H1 (cell line): ENCODE measurements around the gene C7orf57. TPM values are rescaled to one million over a fixed set of nuclear protein-coding genes. Genes with fewer than 3 reads are reported as not detected.

Experiments
- ATF3 ChIP-seq: IDR thresholded peaks from 2 replicates; pipeline ENCODE4 v1.6.1; 2011; ENCODE audit warnings: low read depth, mild to moderate bottlenecking, low read length; ENCODE audit not compliant: insufficient read depth
- BACH1 ChIP-seq: IDR thresholded peaks from 2 replicates; pipeline ENCODE4 v1.6.1; 2012; ENCODE audit warnings: low read length, improper control_type of control experiment
- CREB1 ChIP-seq: IDR thresholded peaks from 2 replicates; pipeline ENCODE4 v1.6.1; 2012; ENCODE audit warnings: inconsistent platforms
- GABPA ChIP-seq: IDR thresholded peaks from 2 replicates; pipeline ENCODE4 v1.6.1; 2011; ENCODE audit warnings: mild to moderate bottlenecking, low read length, moderate library complexity, borderline replicate concordance; ENCODE audit not compliant: insufficient read depth
- GTF2F1 ChIP-seq: IDR thresholded peaks from 2 replicates; pipeline ENCODE4 v1.6.1; 2012; ENCODE audit warnings: low read depth, low read length, improper control_type of control experiment, borderline replicate concordance
- JUN ChIP-seq: IDR thresholded peaks from 2 replicates; pipeline ENCODE4 v1.6.1; 2011; ENCODE audit warnings: low read depth, mild to moderate bottlenecking, improper control_type of control experiment, low read length
- RAD21 ChIP-seq, 2 experiments: IDR thresholded peaks in 1 of 2; conservative IDR thresholded peaks in 1 of 2; 2 replicates each; pipeline ENCODE4 v1.6.1; 2011; ENCODE audit warnings: low read depth in 2 of 2, low read length in 2 of 2, improper control_type of control experiment in 1 of 2, inconsistent platforms in 1 of 2, mild to moderate bottlenecking in 1 of 2, moderate library complexity in 1 of 2
- RBBP5 ChIP-seq: IDR thresholded peaks from 2 replicates; pipeline ENCODE4 v1.7.1; 2012; ENCODE audit warnings: low read depth, mild to moderate bottlenecking, inconsistent platforms, low read length, moderate library complexity, borderline replicate concordance
- SAP30 ChIP-seq: fragments of 300-600 bp; sonication (generic); IDR thresholded peaks from 2 replicates; pipeline ENCODE4 v1.7.1; 2012; ENCODE audit warnings: low read length, moderate library complexity, mild to moderate bottlenecking, inconsistent platforms; ENCODE audit not compliant: insufficient read depth, insufficient replicate concordance
- SIRT6 ChIP-seq: IDR thresholded peaks from one replicate; pipeline ENCODE4 v1.7.1; 2012; ENCODE audit warnings: low read length, inconsistent platforms
- SUZ12 ChIP-seq: fragments of 200-600 bp; sonication (generic); IDR thresholded peaks from 2 replicates; pipeline ENCODE4 v1.6.1; 2012; ENCODE audit warnings: mild to moderate bottlenecking, inconsistent platforms, low read length, moderate library complexity, mixed read lengths
- TAF1 ChIP-seq: IDR thresholded peaks from 2 replicates; pipeline ENCODE4 v1.6.1; 2011; ENCODE audit warnings: mild to moderate bottlenecking, low read depth, low read length
- YY1 ChIP-seq: IDR thresholded peaks from 2 replicates; pipeline ENCODE4 v1.6.1; 2011; ENCODE audit warnings: low read depth, mild to moderate bottlenecking, low read length
- polyA plus RNA-seq, 7 experiments: library from polyadenylated mRNA; depleted of rRNA in 3 of 7; stranded (reverse) in 5 of 7; unstranded in 2 of 7; fragments of >200 nt in 5 of 7; fragments of 200-250 nt in 2 of 7; gene quantifications; 1 replicate in 5 of 7; 2 replicates in 1 of 7; 4 replicates in 1 of 7; pipeline versions ENCODE4 v1.2.1 to v1.2.3, GENCODE V29; 2011 to 2013; ENCODE audit warnings: missing spikeins in 2 of 7, mixed read lengths in 2 of 7
- total RNA-seq: library from RNA; stranded (reverse); fragmentation: NEBNext Ultra II Directional; extraction: Animal tissue kit (Norgen Biotek cat#: 25700); gene quantifications from 2 replicates; pipeline ENCODE4 v1.2.1, GENCODE V29; 2021
- TF ChIP-seq, protein P1 (sequence below): IDR thresholded peaks from 2 replicates; pipeline ENCODE4 v1.6.1; 2012; ENCODE audit warnings: inconsistent platforms

The C7orf57 gene
- total and polyA plus RNA-seq, 2 of the 8 experiments (the other 6 are each of a cell fraction or from before 2014, with no cell fraction given) = 0.08 to 0.56 TPM

- TF ChIP-seq TAF1 = no peak
- TF ChIP-seq JUN = no peak
- no peak for TF ChIP-seq RBBP5
- TF ChIP-seq, protein P1, sequence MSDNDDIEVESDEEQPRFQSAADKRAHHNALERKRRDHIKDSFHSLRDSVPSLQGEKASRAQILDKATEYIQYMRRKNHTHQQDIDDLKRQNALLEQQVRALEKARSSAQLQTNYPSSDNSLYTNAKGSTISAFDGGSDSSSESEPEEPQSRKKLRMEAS = 0 out of 2 replicates have a peak, but pooled peaks have one; percentile 23
- TF ChIP-seq SUZ12 = no peak
- TF ChIP-seq CREB1 = peak; percentile 50; the same call in 1 of the 2 replicates
- no peak for TF ChIP-seq GABPA
- peak; percentile 92 to 95 for TF ChIP-seq RAD21 (IDR thresholded peaks at IDR 0.05 in 1 of 2, conservative IDR thresholded peaks at IDR 0.05 in 1 of 2; ENCODE audit: low read depth in 2 of 2, low read length in 2 of 2)
- TF ChIP-seq GTF2F1 = no peak
- peak; percentile 41; the same call in 1 of the 2 replicates for TF ChIP-seq YY1
- no peak for TF ChIP-seq BACH1
- TF ChIP-seq SAP30 = no peak
- TF ChIP-seq SIRT6 = no peak
- TF ChIP-seq ATF3 = no peak
Measured at GRCh38 chr7:48109848-48110663, 74.7 kb downstream of the C7orf57 start (continued).
